Measurements from ENCODE around the gene MYH9.

Gene MYH9

DNA sequence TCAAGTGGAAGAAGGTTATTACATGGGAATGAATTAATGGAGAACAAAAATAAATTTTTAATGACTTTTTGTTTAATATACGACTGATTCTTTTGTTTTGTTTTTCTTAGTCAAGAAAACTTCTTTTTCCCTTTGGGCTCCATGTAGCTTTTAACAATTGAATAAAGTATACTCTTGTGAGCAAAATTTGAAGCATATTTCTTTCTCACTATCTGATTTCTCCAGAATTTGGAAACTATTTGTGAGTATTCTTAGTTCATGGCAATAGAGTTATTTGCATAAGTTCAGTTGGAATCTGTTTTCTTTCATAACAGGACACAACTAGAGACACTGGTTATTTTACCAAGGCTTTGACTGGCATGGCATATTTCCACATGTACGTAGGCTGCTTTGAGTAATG is 138.6 kb downstream of the MYH9 start:
- no peak for DNase-seq (ENCODE audit: low read depth)
- TF ChIP-seq, protein P1, sequence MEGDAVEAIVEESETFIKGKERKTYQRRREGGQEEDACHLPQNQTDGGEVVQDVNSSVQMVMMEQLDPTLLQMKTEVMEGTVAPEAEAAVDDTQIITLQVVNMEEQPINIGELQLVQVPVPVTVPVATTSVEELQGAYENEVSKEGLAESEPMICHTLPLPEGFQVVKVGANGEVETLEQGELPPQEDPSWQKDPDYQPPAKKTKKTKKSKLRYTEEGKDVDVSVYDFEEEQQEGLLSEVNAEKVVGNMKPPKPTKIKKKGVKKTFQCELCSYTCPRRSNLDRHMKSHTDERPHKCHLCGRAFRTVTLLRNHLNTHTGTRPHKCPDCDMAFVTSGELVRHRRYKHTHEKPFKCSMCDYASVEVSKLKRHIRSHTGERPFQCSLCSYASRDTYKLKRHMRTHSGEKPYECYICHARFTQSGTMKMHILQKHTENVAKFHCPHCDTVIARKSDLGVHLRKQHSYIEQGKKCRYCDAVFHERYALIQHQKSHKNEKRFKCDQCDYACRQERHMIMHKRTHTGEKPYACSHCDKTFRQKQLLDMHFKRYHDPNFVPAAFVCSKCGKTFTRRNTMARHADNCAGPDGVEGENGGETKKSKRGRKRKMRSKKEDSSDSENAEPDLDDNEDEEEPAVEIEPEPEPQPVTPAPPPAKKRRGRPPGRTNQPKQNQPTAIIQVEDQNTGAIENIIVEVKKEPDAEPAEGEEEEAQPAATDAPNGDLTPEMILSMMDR (conservative IDR thresholded peaks at IDR 0.05; ENCODE audit: low read length), result no peak

DNA sequence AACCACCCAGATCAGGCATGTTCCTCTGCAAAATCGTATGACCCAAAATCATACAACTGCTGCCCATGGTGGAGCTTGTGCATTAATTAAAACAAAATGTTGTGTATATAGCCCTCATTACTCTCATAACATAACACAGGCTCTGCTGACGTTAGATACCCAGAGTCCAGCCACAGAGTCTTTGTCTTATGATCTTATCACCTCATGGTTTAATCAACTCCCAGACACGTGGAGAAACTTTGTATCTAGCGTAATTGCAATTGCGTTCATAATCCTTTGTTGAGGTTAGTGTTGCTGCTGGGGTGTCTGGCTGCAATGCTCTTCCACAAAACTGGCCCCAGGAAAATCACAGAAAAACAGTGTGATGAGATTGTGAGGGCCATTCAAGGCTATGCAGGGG is 139.8 kb downstream of the MYH9 start:
- TF ChIP-seq, protein P1 (conservative IDR thresholded peaks at IDR 0.05; ENCODE audit: low read length), result no peak
- DNase-seq (ENCODE audit: low read depth), result no peak
- H3K4me3 ChIP-seq (ENCODE audit: low read length), result no peak overlapping the region

More for the DNA sequence above, 138.6 kb downstream of the MYH9 start:
- no peak overlapping the region for H3K4me3 ChIP-seq (ENCODE audit: low read length)

DNA sequence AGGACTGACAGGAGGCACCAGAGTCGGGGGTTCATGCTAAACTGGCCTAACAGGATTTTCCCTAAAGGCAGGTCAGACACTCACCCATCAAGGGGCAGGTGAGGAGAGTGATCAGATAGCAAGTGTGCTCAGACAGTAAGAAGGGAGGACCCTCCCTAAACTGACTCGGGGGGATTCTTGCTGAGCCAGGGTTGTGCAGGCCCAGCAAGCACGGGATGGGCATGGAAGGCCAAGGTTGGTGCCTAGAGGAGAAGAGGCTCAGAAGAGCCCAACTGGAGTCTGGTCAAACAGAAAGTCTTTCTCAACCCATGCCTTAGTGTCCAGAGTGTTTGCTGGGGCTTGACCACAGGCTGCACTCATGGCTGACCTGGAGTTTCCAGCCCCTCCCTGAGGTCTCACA is 141.0 kb downstream of the MYH9 start:
- no peak overlapping the region for H3K4me3 ChIP-seq (ENCODE audit: low read length)
- DNase-seq (ENCODE audit: low read depth), result no peak
- TF ChIP-seq, protein P1 (conservative IDR thresholded peaks at IDR 0.05; ENCODE audit: low read length), result no peak

DNA sequence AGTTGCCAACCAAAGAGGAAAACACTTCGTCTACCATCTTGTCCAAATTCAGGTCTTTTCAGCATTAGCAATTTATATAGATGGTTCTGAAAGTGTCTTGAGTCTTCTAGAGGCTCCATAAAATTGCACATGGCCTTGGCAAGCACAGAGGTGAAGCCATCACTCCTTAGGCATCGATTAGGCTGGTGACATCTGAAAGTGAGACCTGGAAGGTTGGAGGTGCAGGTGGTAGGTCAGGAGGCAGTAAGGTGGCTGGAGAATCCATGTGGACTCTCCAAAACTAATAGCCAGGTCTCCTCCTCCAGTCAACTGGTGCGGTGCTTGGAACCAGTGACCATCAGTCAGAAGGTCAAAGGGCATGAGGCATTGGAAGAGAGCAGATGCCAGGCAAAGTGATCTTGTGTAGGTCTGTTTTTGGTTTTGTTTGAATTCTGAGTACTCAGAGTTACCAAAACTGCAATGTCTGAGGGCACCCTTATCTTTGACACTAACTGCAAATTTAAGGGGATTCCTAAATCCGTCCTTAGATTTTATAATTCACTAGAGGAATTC is 141.9 kb downstream of the MYH9 start:
- H3K4me3 ChIP-seq (ENCODE audit: low read length), result no peak overlapping the region
- no peak for DNase-seq (ENCODE audit: low read depth)
- TF ChIP-seq, protein P1 (conservative IDR thresholded peaks at IDR 0.05; ENCODE audit: low read length), result no peak

DNA sequence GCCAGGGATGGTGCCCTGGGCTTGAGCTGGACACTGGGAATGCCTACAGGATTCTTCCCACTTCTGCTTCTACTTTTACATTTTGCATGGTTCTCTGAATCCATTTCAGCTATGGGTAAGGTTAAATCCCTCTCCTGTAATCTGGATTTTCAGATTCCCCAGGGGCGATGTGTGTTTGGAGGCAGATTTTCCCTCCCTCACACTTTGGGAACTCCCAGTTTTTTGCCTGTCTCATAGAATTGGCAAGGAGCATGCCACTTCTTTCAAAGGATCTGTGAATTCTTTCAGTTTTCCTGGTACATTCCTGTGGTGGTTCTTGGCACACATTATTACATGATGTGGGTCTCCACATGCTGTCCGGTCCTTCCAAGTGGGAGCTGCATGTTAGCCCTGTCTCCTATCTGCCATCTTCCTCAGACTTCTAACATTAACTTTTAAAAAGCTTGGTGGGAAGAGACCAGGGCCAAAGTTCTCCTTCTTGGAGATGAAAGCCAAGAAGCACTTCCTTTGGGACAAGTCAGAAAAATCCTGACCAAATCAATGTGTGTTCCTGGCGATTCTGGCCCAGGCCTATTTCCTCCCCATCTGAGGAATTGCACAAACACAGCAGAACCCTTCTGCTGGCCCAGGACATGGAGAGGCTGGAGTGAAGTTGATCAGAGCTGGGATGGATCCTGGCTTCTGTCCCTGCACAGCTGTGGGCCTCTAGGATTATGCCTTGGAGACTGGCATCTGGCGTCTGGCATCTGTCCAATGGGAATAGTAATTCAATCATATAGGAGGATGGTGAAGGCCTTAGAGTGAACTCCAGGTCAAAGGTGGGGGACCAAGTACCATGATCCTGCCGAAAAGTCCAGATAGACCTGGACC is 143.0 kb downstream of the MYH9 start:
- TF ChIP-seq, protein P1 (conservative IDR thresholded peaks at IDR 0.05; ENCODE audit: low read length), result no peak
- H3K4me3 ChIP-seq (ENCODE audit: low read length), result no peak overlapping the region
- peak; percentile 88 for DNase-seq (ENCODE audit: low read depth)

DNA sequence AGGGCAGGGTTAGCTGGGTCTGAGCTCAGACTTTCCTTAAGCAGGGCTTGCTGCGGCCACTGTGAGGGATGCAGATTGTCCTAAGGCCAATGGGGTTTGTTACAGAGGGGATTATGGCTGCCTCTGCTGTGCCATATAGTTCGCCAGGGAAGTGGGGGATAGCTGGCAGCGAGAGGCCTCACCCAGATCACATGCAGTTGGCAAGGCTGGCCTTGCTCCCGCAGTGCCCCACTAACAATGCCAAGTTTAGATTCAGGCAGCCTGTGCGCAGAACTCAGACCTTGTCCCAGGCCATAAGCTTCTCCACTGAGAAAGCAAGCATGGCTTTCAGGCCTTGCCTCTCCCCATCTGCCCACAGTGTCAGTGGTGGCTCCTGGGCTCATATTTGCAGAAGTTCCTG is 143.8 kb downstream of the MYH9 start:
- H3K4me3 ChIP-seq (ENCODE audit: low read length), result no peak overlapping the region
- DNase-seq (ENCODE audit: low read depth), result no peak
- TF ChIP-seq, protein P1 (conservative IDR thresholded peaks at IDR 0.05; ENCODE audit: low read length), result no peak

Measured in AG10803 (cell line).